NCI-H1105 (cell line): ENCODE measurements around the gene MSLN.

ENCODE experiments used
- DNase-seq: peaks from one replicate; lab custom pipeline; 2025; lab: John Stamatoyannopoulos, UW

Gene MSLN

GRCh38 chr16:793414-793813 is 32.9 kb downstream of the MSLN start:
- DNase-seq = no peak

GRCh38 chr16:794091-794822 is 33.7 kb downstream of the MSLN start:
- DNase-seq = no peak

- DNase-seq = no peak
These were observed 34.4 kb downstream of the MSLN start for GRCh38 chr16:794853-795466.

- no peak for DNase-seq
These were observed 35.2 kb downstream of the MSLN start for GRCh38 chr16:795580-796229.

GRCh38 chr16:796296-797119 is 36.0 kb downstream of the MSLN start:
- DNase-seq = no peak

- DNase-seq = no peak
These were observed 36.5 kb downstream of the MSLN start for GRCh38 chr16:797120-797420.

GRCh38 chr16:797686-798085 is 37.2 kb downstream of the MSLN start:
- DNase-seq = no peak

GRCh38 chr16:798666-799065 is 38.1 kb downstream of the MSLN start:
- no peak for DNase-seq

GRCh38 chr16:799111-799947 is 38.8 kb downstream of the MSLN start:
- DNase-seq = no peak

- no peak for DNase-seq
These were observed 39.7 kb downstream of the MSLN start, which contains the start of gene GNG13 for GRCh38 chr16:799948-800833. Gene GNG13 (minus strand): TSS chr16:800734. CDS start chr16:799077, 1,657 bp downstream.

- DNase-seq = no peak
These were observed 40.4 kb downstream of the MSLN start for GRCh38 chr16:800834-801511.

GRCh38 chr16:801584-802363 is 41.2 kb downstream of the MSLN start:
- DNase-seq = no peak

GRCh38 chr16:802461-802860 is 41.9 kb downstream of the MSLN start:
- no peak for DNase-seq

- no peak for DNase-seq
These were observed 42.6 kb downstream of the MSLN start for GRCh38 chr16:802914-803753.

GRCh38 chr16:803754-804080 is 43.2 kb downstream of the MSLN start:
- DNase-seq = no peak

GRCh38 chr16:804193-805048 is 43.9 kb downstream of the MSLN start:
- DNase-seq = no peak

- DNase-seq = no peak
These were observed 44.9 kb downstream of the MSLN start for GRCh38 chr16:805474-805873.
